OCI-LY1 (cell line): ENCODE measurements around the gene CASD1.

Experiments
- H2AFZ ChIP-seq: fragments of 200-600 bp; sonication (generic), shearing (Covaris generic); 2 replicates; pipeline ENCODE4 v1.6.0; 2014; ENCODE audit warnings: antibody characterized with exemption, mild to moderate bottlenecking, low read length
- H3F3A ChIP-seq: fragments of 200-600 bp; sonication (generic), shearing (Covaris generic); 2 replicates; pipeline ENCODE4 v1.6.0; 2014; ENCODE audit warnings: mild to moderate bottlenecking, antibody characterized with exemption, low read length, moderate library complexity; ENCODE audit not compliant: insufficient read depth
- H3K27ac ChIP-seq: fragments of 200-600 bp; sonication (generic); 2 replicates; pipeline ENCODE4 v1.5.1; 2014; ENCODE audit warnings: low read length, mixed run types, mild to moderate bottlenecking, low read depth; ENCODE audit not compliant: poor library complexity, severe bottlenecking
- H3K27me3 ChIP-seq: fragments of 200-600 bp; sonication (generic); 2 replicates; pipeline ENCODE4 v1.6.0; 2014; ENCODE audit warnings: antibody characterized with exemption, mild to moderate bottlenecking, low read length, moderate library complexity; ENCODE audit not compliant: insufficient read depth
- H3K36me3 ChIP-seq: fragments of 200-600 bp; sonication (generic); 2 replicates; pipeline ENCODE4 v1.6.1; 2014; ENCODE audit warnings: mild to moderate bottlenecking, antibody characterized with exemption, low read length, moderate library complexity, mixed read lengths; ENCODE audit not compliant: insufficient read depth
- H3K4me1 ChIP-seq: fragments of 200-600 bp; sonication (generic); 2 replicates; pipeline ENCODE4 v1.5.1; 2014; ENCODE audit warnings: mild to moderate bottlenecking, low read length, moderate library complexity; ENCODE audit not compliant: insufficient read depth, severe bottlenecking
- H3K4me2 ChIP-seq: fragments of 200-600 bp; sonication (generic), shearing (Covaris generic); 2 replicates; pipeline ENCODE4 v1.6.1; 2014; ENCODE audit warnings: low read length
- H3K4me3 ChIP-seq: fragments of 200-600 bp; sonication (generic); 2 replicates; pipeline ENCODE4 v1.5.1; 2014; ENCODE audit warnings: low read length, low read depth, mild to moderate bottlenecking, mixed read lengths; ENCODE audit not compliant: poor library complexity, severe bottlenecking
- H3K79me2 ChIP-seq: fragments of 200-600 bp; shearing (Covaris generic); 2 replicates; pipeline ENCODE4 v1.6.1; 2016; ENCODE audit warnings: mixed run types, low read length, mixed read lengths; ENCODE audit not compliant: insufficient read depth
- H3K9ac ChIP-seq: fragments of 200-600 bp; sonication (generic), shearing (Covaris generic); 2 replicates; pipeline ENCODE4 v1.6.1; 2014; ENCODE audit warnings: mild to moderate bottlenecking, low read length, mixed read lengths
- H3K9me2 ChIP-seq: fragments of 200-600 bp; sonication (generic), shearing (Covaris generic); 2 replicates; pipeline ENCODE4 v1.6.1; 2014; ENCODE audit warnings: low read depth, mild to moderate bottlenecking, low read length, mixed read lengths
- H3K9me3 ChIP-seq: fragments of 200-600 bp; shearing (Covaris generic); 2 replicates; pipeline ENCODE4 v1.6.1; 2014; ENCODE audit warnings: low read length, mixed read lengths
- H4K20me1 ChIP-seq: fragments of 200-600 bp; sonication (generic), shearing (Covaris generic); 2 replicates; pipeline ENCODE4 v1.6.0; 2016; ENCODE audit warnings: mild to moderate bottlenecking, low read length; ENCODE audit not compliant: insufficient read depth
- EZH2 ChIP-seq: fragments of 200-600 bp; sonication (generic), shearing (Covaris generic); IDR thresholded peaks from 2 replicates; pipeline ENCODE4 v1.8.0; 2017; ENCODE audit warnings: borderline replicate concordance, mixed run types, mild to moderate bottlenecking, antibody characterized with exemption, low read length, moderate library complexity, mixed read lengths
- TF ChIP-seq, protein P1 (sequence below): fragments of 200-600 bp; sonication (generic), shearing (Covaris generic); IDR thresholded peaks from 2 replicates; pipeline ENCODE4 v1.5.1; 2017; ENCODE audit warnings: mild to moderate bottlenecking, antibody characterized with exemption, low read length, moderate library complexity, mixed read lengths

Gene CASD1

DNA sequence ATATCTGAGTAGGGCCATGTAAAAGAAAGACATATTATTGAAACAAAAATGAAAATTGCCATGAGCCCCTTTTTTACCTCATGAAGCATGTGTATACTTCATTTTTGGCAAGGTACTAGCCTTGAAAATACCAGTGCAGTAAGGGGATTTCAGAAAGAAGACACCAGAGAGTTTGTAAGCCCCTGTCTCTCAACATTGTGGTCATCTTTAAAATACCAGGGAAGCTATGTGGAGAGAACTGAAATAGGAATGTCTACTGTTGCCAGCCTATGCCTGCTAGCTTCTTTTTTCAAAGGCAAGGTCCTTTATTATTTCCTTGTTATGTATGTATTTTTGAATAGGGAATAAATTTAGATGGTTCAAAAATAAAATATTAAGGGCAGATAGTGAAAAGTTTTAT is 57.8 kb downstream of the CASD1 start:
- Histone ChIP-seq H2AFZ (no peak overlapping the region), H3K27me3 (no peaks in the 10 kb centered on the region), H3K9me2 (no peaks in the 10 kb centered on the region), H3K9ac (no peak overlapping the region), H4K20me1 (no peaks in the 10 kb centered on the region), H3F3A (no peaks in the 10 kb centered on the region), H3K9me3 (no peaks in the 10 kb centered on the region), H3K4me2 (no peak overlapping the region), H3K4me1 (no peaks in the 10 kb centered on the region), H3K79me2 (no peaks in the 10 kb centered on the region), H3K36me3 (no peaks in the 10 kb centered on the region), H3K27ac (no peak overlapping the region), H3K4me3 (no peak overlapping the region)
- TF ChIP-seq, protein P1, sequence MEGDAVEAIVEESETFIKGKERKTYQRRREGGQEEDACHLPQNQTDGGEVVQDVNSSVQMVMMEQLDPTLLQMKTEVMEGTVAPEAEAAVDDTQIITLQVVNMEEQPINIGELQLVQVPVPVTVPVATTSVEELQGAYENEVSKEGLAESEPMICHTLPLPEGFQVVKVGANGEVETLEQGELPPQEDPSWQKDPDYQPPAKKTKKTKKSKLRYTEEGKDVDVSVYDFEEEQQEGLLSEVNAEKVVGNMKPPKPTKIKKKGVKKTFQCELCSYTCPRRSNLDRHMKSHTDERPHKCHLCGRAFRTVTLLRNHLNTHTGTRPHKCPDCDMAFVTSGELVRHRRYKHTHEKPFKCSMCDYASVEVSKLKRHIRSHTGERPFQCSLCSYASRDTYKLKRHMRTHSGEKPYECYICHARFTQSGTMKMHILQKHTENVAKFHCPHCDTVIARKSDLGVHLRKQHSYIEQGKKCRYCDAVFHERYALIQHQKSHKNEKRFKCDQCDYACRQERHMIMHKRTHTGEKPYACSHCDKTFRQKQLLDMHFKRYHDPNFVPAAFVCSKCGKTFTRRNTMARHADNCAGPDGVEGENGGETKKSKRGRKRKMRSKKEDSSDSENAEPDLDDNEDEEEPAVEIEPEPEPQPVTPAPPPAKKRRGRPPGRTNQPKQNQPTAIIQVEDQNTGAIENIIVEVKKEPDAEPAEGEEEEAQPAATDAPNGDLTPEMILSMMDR = no peak
- no peak for TF ChIP-seq EZH2

- Histone ChIP-seq H3F3A (no peaks in the 10 kb centered on the region), H3K79me2 (no peaks in the 10 kb centered on the region), H3K9me2 (no peaks in the 10 kb centered on the region), H3K27ac (no peak overlapping the region), H3K4me3 (no peak overlapping the region), H3K4me2 (no peak overlapping the region), H2AFZ (no peak overlapping the region), H3K9ac (no peak overlapping the region), H3K27me3 (no peaks in the 10 kb centered on the region), H3K36me3 (no peaks in the 10 kb centered on the region), H3K9me3 (peaks cover 6% of the 10 kb centered on the region; the same call in 1 of the 2 replicates), H3K4me1 (no peaks in the 10 kb centered on the region), H4K20me1 (no peaks in the 10 kb centered on the region)
- TF ChIP-seq, protein P1 = no peak
- no peak for TF ChIP-seq EZH2
Observed at GRCh38 chr7:94571816-94572215, 62.2 kb downstream of the CASD1 start.

DNA sequence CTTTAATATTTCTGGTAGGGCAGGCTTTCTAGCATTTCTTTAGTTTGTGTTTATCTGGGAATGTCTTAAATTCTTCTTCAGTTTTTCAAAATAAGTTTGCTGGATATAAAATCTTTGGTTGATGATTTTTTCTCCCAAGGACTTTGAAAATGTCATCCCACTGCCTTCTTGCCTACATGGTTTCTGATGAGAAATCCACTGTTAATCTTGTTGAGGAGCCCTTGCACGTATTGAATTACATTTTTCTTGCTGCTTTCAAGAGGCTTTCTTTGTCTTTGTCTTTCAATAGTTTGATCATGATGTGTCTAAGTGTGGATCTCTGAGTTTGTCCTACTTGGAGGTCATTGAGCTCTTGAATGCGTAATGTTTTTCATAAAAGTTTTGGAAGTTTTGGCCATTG is 66.0 kb downstream of the CASD1 start:
- H2AFZ ChIP-seq = no peak overlapping the region
- no peaks in the 10 kb centered on the region for H3K36me3 ChIP-seq
- no peak for TF ChIP-seq EZH2
- peaks cover 9% of the 10 kb centered on the region for H3K4me1 ChIP-seq
- H3K27ac ChIP-seq = no peak overlapping the region
- no peaks in the 10 kb centered on the region for H3K9me2 ChIP-seq
- H3K79me2 ChIP-seq = no peaks in the 10 kb centered on the region
- H3K4me3 ChIP-seq = no peak overlapping the region
- no peaks in the 10 kb centered on the region for H4K20me1 ChIP-seq
- H3K27me3 ChIP-seq = no peaks in the 10 kb centered on the region
- peaks cover 6% of the 10 kb centered on the region; the same call in 1 of the 2 replicates for H3K9me3 ChIP-seq
- H3F3A ChIP-seq = no peaks in the 10 kb centered on the region
- no peak overlapping the region for H3K9ac ChIP-seq
- H3K4me2 ChIP-seq = no peak overlapping the region

DNA sequence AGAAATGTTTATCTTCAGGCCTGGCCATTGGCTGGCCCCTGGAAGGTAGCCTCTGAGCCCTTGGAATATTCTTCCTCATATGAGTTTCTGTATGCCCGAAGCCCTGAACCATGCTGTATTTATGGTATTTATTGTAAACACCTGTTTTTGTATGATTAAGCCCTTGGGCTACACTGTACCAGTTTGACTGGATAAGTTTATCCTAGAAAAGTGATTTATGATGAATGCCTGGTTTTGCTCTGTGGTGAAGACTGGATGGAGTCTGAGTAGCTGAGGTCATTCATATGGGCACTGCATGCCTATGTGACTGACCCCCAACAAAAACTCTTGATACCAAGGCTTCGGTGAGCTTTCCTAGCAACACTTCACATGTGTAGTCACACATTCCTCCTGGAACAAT is 66.7 kb downstream of the CASD1 start:
- Histone ChIP-seq H3F3A (no peaks in the 10 kb centered on the region), H3K9me3 (peaks cover 6% of the 10 kb centered on the region; the same call in 1 of the 2 replicates), H3K9me2 (no peaks in the 10 kb centered on the region), H2AFZ (no peak overlapping the region), H3K4me3 (no peak overlapping the region), H3K27me3 (no peaks in the 10 kb centered on the region), H3K79me2 (no peaks in the 10 kb centered on the region), H3K36me3 (no peaks in the 10 kb centered on the region), H3K27ac (no peak overlapping the region), H3K9ac (no peak overlapping the region), H3K4me1 (peaks cover 9% of the 10 kb centered on the region), H3K4me2 (no peak overlapping the region), H4K20me1 (no peaks in the 10 kb centered on the region)
- TF ChIP-seq EZH2 = no peak
- TF ChIP-seq, protein P1 = no peak
